Fibroblast of lung (primary cell): Measurements from ENCODE around the gene CRACDL. TPM values are rescaled to one million over a fixed set of nuclear protein-coding genes. Genes with fewer than 3 reads are reported as not detected.

Experiments
- DNase-seq, 2 donors: peaks; one replicate each; pipeline versions ENCODE4 v3.0.0 to v3.0.0-alpha.2; 2010; ENCODE audit warnings: low read depth in 2 of 2
- H2AFZ ChIP-seq: 2 replicates; pipeline ENCODE4 v1.5.1; 2012; ENCODE audit warnings: low read length, control low read depth, inconsistent platforms
- H3K27ac ChIP-seq: 2 replicates; pipeline ENCODE4 v1.5.1; 2011; ENCODE audit warnings: low read length, control low read depth; ENCODE audit not compliant: insufficient read depth
- H3K27me3 ChIP-seq: 2 replicates; pipeline ENCODE4 v1.5.1; 2011; ENCODE audit warnings: mild to moderate bottlenecking, low read length; ENCODE audit not compliant: control insufficient read depth, insufficient read depth
- H3K36me3 ChIP-seq: 2 replicates; pipeline ENCODE4 v1.5.1; 2011; ENCODE audit warnings: low read length; ENCODE audit not compliant: control insufficient read depth, insufficient read depth
- H3K4me1 ChIP-seq: 2 replicates; pipeline ENCODE4 v1.5.1; 2011; ENCODE audit warnings: low read length; ENCODE audit not compliant: control insufficient read depth, insufficient read depth; ENCODE audit errors: extremely low read depth
- H3K4me2 ChIP-seq: 2 replicates; pipeline ENCODE4 v1.5.1; 2011; ENCODE audit warnings: low read length, control low read depth; ENCODE audit not compliant: insufficient read depth; ENCODE audit errors: extremely low read depth
- H3K4me3 ChIP-seq, 4 experiments: fragments of 200-600 bp in 1 of 4; sonication (generic) in 1 of 4; replicated peaks in 1 of 4; 2 replicates each; pipeline ENCODE4 v1.5.1; 2011 to 2016; ENCODE audit warnings: low read length in 4 of 4, low read depth in 3 of 4, mild to moderate bottlenecking in 3 of 4, control low read depth in 2 of 4, inconsistent platforms in 1 of 4, mixed read lengths in 1 of 4; ENCODE audit not compliant: insufficient read depth in 1 of 4; ENCODE audit errors: control extremely low read depth in 1 of 4
- H3K79me2 ChIP-seq: 2 replicates; pipeline ENCODE4 v1.5.1; 2012; ENCODE audit warnings: mild to moderate bottlenecking, low read length, inconsistent platforms; ENCODE audit not compliant: control insufficient read depth, insufficient read depth
- H3K9ac ChIP-seq: 2 replicates; pipeline ENCODE4 v1.5.1; 2011; ENCODE audit warnings: mild to moderate bottlenecking, low read length, control low read depth; ENCODE audit not compliant: insufficient read depth
- H3K9me3 ChIP-seq: 2 replicates; pipeline ENCODE4 v1.5.1; 2012; ENCODE audit warnings: low read depth, low read length; ENCODE audit not compliant: control insufficient read depth, insufficient read depth
- H4K20me1 ChIP-seq: 2 replicates; pipeline ENCODE4 v1.5.1; 2011; ENCODE audit warnings: low read length; ENCODE audit not compliant: control insufficient read depth, insufficient read depth; ENCODE audit errors: extremely low read depth
- EZH2 ChIP-seq: IDR thresholded peaks from 2 replicates; pipeline ENCODE4 v1.5.1; 2012; ENCODE audit warnings: low read length, control low read depth, mild to moderate bottlenecking; ENCODE audit errors: missing control alignments
- polyA plus RNA-seq, 2 donors: library from polyadenylated mRNA; depleted of rRNA in 1 of 2; stranded (reverse) in 1 of 2; unstranded in 1 of 2; fragments of >200 nt; gene quantifications; 2 replicates each; pipeline ENCODE4 v1.2.1, GENCODE V29; 2011 to 2012; ENCODE audit warnings: missing spikeins in 1 of 2
- total RNA-seq: library from RNA; depleted of rRNA; stranded (reverse); fragments of >200 nt; gene quantifications from 2 replicates; pipeline ENCODE4 v1.2.1, GENCODE V29; 2014
- TF ChIP-seq, protein P1 (sequence below), 2 donors: IDR thresholded peaks in 1 of 2; conservative IDR thresholded peaks in 1 of 2; 1 replicate in 1 of 2; 2 replicates in 1 of 2; pipeline ENCODE4 v1.5.1; 2011 to 2012; ENCODE audit warnings: low read length in 2 of 2, control low read depth in 1 of 2, inconsistent platforms in 1 of 2, low read depth in 1 of 2, mild to moderate bottlenecking in 1 of 2

CRACDL gene
- total and polyA plus RNA-seq, 2 donors (not counting 1 experiment from before 2014, with no cell fraction given) = not detected

DNA sequence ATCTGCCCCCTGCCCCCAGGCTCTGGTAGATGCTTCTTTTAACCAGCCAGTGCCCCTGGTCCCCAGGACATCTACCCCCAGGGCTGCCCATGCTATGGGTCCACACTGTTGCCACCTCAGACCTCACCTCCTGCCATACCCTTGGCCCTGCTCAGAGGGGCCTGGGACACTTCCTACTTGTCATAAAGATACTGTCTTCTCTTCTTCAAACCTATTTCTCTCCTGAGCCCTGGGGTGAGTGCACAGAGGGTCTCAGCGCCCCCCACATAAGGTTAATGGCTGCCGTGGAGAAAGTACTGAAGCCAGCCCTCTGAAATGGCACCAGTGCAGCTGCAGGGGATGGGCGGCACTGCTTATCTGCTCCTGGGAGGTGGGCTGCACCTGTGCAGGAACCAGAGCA is 127.5 kb downstream of the CRACDL start:
- Histone ChIP-seq H3K9ac (no peak overlapping the region), H3K27ac (no peak overlapping the region), H3K27me3 (no peaks in the 10 kb centered on the region), H2AFZ (no peak overlapping the region), H3K4me3 (no peak overlapping the region), H3K4me1 (no peaks in the 10 kb centered on the region), H3K36me3 (no peaks in the 10 kb centered on the region), H3K9me3 (no peaks in the 10 kb centered on the region), H4K20me1 (no peaks in the 10 kb centered on the region), H3K4me2 (no peak overlapping the region), H3K79me2 (no peaks in the 10 kb centered on the region)
- no peak for TF ChIP-seq EZH2
- TF ChIP-seq, protein P1, sequence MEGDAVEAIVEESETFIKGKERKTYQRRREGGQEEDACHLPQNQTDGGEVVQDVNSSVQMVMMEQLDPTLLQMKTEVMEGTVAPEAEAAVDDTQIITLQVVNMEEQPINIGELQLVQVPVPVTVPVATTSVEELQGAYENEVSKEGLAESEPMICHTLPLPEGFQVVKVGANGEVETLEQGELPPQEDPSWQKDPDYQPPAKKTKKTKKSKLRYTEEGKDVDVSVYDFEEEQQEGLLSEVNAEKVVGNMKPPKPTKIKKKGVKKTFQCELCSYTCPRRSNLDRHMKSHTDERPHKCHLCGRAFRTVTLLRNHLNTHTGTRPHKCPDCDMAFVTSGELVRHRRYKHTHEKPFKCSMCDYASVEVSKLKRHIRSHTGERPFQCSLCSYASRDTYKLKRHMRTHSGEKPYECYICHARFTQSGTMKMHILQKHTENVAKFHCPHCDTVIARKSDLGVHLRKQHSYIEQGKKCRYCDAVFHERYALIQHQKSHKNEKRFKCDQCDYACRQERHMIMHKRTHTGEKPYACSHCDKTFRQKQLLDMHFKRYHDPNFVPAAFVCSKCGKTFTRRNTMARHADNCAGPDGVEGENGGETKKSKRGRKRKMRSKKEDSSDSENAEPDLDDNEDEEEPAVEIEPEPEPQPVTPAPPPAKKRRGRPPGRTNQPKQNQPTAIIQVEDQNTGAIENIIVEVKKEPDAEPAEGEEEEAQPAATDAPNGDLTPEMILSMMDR (conservative IDR thresholded peaks at IDR 0.05 in 1 of 2, IDR thresholded peaks at IDR 0.05 in 1 of 2; ENCODE audit: low read depth in 1 of 2, low read length in 2 of 2) = no peak
- no peak for DNase-seq

DNA sequence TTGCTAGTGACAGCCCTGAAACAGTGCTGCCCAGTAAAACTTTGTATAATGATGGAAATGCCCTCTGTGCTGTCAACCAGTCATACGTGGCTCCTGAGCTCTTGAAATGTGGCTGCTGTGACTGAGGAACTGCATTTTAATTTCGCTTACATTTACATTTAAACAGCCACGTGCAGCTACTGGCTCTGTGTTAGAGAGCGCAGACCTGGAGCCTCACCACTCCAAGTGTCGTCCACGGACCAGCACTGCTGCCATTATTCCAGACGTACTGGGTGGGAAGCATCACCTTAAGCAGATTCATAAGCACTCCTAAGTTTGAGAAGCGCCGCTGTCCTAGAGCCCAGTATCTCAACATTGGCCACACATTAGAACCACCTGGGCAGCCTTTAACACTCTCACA is 128.1 kb downstream of the CRACDL start:
- no peak for TF ChIP-seq EZH2
- TF ChIP-seq, protein P1 (conservative IDR thresholded peaks at IDR 0.05 in 1 of 2, IDR thresholded peaks at IDR 0.05 in 1 of 2; ENCODE audit: low read depth in 1 of 2, low read length in 2 of 2) = no peak
- H3K4me3 ChIP-seq = no peak overlapping the region
- H3K36me3 ChIP-seq = no peaks in the 10 kb centered on the region
- no peaks in the 10 kb centered on the region for H3K9me3 ChIP-seq
- H3K27ac ChIP-seq = no peak overlapping the region
- no peaks in the 10 kb centered on the region for H4K20me1 ChIP-seq
- no peaks in the 10 kb centered on the region for H3K4me1 ChIP-seq
- H2AFZ ChIP-seq = no peak overlapping the region
- no peaks in the 10 kb centered on the region for H3K27me3 ChIP-seq
- no peak overlapping the region for H3K4me2 ChIP-seq
- H3K9ac ChIP-seq = no peak overlapping the region
- no peaks in the 10 kb centered on the region for H3K79me2 ChIP-seq
- DNase-seq = no peak

DNA sequence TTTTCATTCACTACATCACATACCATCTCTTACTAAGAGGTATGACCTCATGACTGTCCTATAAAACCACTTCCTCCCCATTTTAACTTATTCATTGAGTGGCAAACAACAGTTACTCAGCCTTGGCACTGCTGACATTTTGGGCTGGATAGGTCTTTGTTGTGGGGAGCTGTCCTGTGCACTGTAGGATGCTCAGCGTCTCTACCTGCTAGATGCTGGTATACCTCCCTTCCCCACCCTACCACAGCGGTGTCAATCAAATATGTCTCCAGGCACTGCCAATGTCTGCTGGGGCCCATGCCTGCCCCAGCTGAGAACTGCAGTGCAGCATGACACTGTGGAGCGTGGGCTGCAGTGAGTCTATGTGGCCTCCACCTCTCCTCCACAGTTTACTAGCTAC is 128.8 kb downstream of the CRACDL start:
- Histone ChIP-seq H3K27ac (no peak overlapping the region), H3K36me3 (no peaks in the 10 kb centered on the region), H4K20me1 (no peaks in the 10 kb centered on the region), H3K4me3 (no peak overlapping the region), H3K27me3 (no peaks in the 10 kb centered on the region), H3K9me3 (no peaks in the 10 kb centered on the region), H2AFZ (no peak overlapping the region), H3K9ac (no peak overlapping the region), H3K79me2 (no peaks in the 10 kb centered on the region), H3K4me1 (no peaks in the 10 kb centered on the region), H3K4me2 (no peak overlapping the region)
- DNase-seq = no peak
- TF ChIP-seq, protein P1 (conservative IDR thresholded peaks at IDR 0.05 in 1 of 2, IDR thresholded peaks at IDR 0.05 in 1 of 2; ENCODE audit: low read depth in 1 of 2, low read length in 2 of 2) = no peak
- TF ChIP-seq EZH2 = no peak
